ENCODE measurements around the gene EPDR1. TPM values are rescaled to one million over a fixed set of nuclear protein-coding genes. Genes with fewer than 3 reads are reported as not detected.

EPDR1 gene
- total and polyA plus RNA-seq, 2 experiments from 2014 or later, result 4.4 to 13.8 TPM

DNA sequence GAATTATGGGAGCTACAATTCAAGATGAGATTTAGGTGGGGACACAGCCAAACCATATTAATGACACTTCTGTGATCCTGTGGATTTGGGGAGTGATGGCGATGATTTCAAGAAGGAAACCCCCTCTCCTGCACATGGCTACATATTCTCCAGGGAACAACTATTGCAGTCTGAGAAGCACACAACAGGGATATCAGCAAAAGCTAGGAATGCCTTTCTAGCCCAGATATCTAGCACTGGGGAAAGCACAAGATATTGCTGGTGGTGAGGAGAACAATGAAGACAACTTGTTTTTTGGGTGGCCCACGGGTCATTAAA lies 24.3 kb downstream of the EPDR1 start (continued):
- TF ChIP-seq, protein P1, sequence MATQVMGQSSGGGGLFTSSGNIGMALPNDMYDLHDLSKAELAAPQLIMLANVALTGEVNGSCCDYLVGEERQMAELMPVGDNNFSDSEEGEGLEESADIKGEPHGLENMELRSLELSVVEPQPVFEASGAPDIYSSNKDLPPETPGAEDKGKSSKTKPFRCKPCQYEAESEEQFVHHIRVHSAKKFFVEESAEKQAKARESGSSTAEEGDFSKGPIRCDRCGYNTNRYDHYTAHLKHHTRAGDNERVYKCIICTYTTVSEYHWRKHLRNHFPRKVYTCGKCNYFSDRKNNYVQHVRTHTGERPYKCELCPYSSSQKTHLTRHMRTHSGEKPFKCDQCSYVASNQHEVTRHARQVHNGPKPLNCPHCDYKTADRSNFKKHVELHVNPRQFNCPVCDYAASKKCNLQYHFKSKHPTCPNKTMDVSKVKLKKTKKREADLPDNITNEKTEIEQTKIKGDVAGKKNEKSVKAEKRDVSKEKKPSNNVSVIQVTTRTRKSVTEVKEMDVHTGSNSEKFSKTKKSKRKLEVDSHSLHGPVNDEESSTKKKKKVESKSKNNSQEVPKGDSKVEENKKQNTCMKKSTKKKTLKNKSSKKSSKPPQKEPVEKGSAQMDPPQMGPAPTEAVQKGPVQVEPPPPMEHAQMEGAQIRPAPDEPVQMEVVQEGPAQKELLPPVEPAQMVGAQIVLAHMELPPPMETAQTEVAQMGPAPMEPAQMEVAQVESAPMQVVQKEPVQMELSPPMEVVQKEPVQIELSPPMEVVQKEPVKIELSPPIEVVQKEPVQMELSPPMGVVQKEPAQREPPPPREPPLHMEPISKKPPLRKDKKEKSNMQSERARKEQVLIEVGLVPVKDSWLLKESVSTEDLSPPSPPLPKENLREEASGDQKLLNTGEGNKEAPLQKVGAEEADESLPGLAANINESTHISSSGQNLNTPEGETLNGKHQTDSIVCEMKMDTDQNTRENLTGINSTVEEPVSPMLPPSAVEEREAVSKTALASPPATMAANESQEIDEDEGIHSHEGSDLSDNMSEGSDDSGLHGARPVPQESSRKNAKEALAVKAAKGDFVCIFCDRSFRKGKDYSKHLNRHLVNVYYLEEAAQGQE (IDR thresholded peaks at IDR 0.05; ENCODE audit: unreplicated experiment), result no peak
- no peak for TF ChIP-seq STAT1 (IDR thresholded peaks at IDR 0.05; ENCODE audit: unreplicated experiment)
- TF ChIP-seq, protein P2, sequence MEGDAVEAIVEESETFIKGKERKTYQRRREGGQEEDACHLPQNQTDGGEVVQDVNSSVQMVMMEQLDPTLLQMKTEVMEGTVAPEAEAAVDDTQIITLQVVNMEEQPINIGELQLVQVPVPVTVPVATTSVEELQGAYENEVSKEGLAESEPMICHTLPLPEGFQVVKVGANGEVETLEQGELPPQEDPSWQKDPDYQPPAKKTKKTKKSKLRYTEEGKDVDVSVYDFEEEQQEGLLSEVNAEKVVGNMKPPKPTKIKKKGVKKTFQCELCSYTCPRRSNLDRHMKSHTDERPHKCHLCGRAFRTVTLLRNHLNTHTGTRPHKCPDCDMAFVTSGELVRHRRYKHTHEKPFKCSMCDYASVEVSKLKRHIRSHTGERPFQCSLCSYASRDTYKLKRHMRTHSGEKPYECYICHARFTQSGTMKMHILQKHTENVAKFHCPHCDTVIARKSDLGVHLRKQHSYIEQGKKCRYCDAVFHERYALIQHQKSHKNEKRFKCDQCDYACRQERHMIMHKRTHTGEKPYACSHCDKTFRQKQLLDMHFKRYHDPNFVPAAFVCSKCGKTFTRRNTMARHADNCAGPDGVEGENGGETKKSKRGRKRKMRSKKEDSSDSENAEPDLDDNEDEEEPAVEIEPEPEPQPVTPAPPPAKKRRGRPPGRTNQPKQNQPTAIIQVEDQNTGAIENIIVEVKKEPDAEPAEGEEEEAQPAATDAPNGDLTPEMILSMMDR (conservative IDR thresholded peaks at IDR 0.05; ENCODE audit: low read depth in 2 of 2), result no peak
- TF ChIP-seq EZH2 (IDR thresholded peaks at IDR 0.05; ENCODE audit: low read depth, unreplicated experiment), result no peak
- no peak for TF ChIP-seq ZNF331 (CRISPR knock-in tag; IDR thresholded peaks at IDR 0.05; ENCODE audit: low read depth)
- no peak for TF ChIP-seq CREB1 (CRISPR knock-in tag; IDR thresholded peaks at IDR 0.05; ENCODE audit: low read depth)
- no peak for TF ChIP-seq NANOG (IDR thresholded peaks at IDR 0.05; ENCODE audit: borderline replicate concordance)
- no peak for TF ChIP-seq POLR2AphosphoS5 (IDR thresholded peaks at IDR 0.05; ENCODE audit: low read depth)
- no peak for TF ChIP-seq ZNF114 (CRISPR knock-in tag; IDR thresholded peaks at IDR 0.05)

DNA sequence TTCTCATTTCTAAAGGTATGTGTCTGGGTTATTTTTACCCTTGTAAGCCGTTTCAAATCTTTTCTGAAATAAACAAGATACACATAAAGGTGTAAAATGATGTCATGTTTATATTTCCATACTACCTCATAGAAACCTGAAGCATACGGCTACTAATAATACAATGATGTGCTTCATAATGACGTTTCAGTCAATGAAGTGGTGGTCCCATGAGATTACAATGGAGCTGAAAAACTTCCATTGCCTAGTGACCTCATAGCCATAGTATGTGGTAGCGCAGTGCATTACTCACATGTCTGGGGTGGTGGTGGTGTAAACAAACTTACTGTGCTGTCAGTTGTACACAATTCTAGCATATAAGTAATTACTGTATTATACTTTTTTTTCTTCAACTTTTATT lies 24.9 kb downstream of the EPDR1 start:
- no peak overlapping the region for H3K4me3 Mint-ChIP-seq
- Histone ChIP-seq H3K4me1 (ENCODE audit: insufficient read depth) (peaks cover 5% of the 10 kb centered on the region; the same call in 1 of the 2 replicates), H3K79me2 (replicated peaks; ENCODE audit: insufficient read depth) (no peaks in the 10 kb centered on the region), H4K20me1 (replicated peaks; ENCODE audit: insufficient read depth) (no peaks in the 10 kb centered on the region), H3K27ac (ENCODE audit: low read depth) (no peak overlapping the region), H3F3A (replicated peaks; ENCODE audit: low read depth) (no peaks in the 10 kb centered on the region), H3K27me3 (ENCODE audit: insufficient read depth) (no peaks in the 10 kb centered on the region), H3K4me3 (no peak overlapping the region), H3K36me3 (ENCODE audit: insufficient read depth) (no peaks in the 10 kb centered on the region), H3K9me2 (ENCODE audit: insufficient read depth) (no peaks in the 10 kb centered on the region), H2AFZ (no peak overlapping the region), H3K4me2 (no peak overlapping the region)
- no peaks in the 10 kb centered on the region for H3K27me3 Mint-ChIP-seq (ENCODE audit: insufficient read depth, low read depth, poor library complexity)
- H3K36me3 Mint-ChIP-seq (ENCODE audit: low read depth), result no peaks in the 10 kb centered on the region
- peaks cover 7% of the 10 kb centered on the region; the same call in 2 of the 3 replicates for H3K4me1 Mint-ChIP-seq
- H3K9me3 Mint-ChIP-seq, result no peaks in the 10 kb centered on the region
- ATAC-seq, result no peak
- DNase-seq (ENCODE audit: low spot score), result no peak
- H3K27ac Mint-ChIP-seq, result no peak overlapping the region
- TF ChIP-seq, protein P1 (IDR thresholded peaks at IDR 0.05; ENCODE audit: unreplicated experiment), result no peak
- no peak for TF ChIP-seq ZNF331 (CRISPR knock-in tag; IDR thresholded peaks at IDR 0.05; ENCODE audit: low read depth)
- no peak for TF ChIP-seq JUNB (IDR thresholded peaks at IDR 0.05; ENCODE audit: unreplicated experiment)
- no peak for TF ChIP-seq NANOG (IDR thresholded peaks at IDR 0.05; ENCODE audit: borderline replicate concordance)
- TF ChIP-seq EZH2 (IDR thresholded peaks at IDR 0.05; ENCODE audit: low read depth, unreplicated experiment), result no peak
- TF ChIP-seq, protein P3, sequence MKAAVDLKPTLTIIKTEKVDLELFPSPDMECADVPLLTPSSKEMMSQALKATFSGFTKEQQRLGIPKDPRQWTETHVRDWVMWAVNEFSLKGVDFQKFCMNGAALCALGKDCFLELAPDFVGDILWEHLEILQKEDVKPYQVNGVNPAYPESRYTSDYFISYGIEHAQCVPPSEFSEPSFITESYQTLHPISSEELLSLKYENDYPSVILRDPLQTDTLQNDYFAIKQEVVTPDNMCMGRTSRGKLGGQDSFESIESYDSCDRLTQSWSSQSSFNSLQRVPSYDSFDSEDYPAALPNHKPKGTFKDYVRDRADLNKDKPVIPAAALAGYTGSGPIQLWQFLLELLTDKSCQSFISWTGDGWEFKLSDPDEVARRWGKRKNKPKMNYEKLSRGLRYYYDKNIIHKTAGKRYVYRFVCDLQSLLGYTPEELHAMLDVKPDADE (IDR thresholded peaks at IDR 0.05), result no peak
- TF ChIP-seq POLR2AphosphoS5 (IDR thresholded peaks at IDR 0.05; ENCODE audit: low read depth), result no peak
- no peak for TF ChIP-seq CREB1 (CRISPR knock-in tag; IDR thresholded peaks at IDR 0.05; ENCODE audit: low read depth)
- no peak for TF ChIP-seq STAT1 (IDR thresholded peaks at IDR 0.05; ENCODE audit: unreplicated experiment)
- no peak for TF ChIP-seq EZH2phosphoT487 (IDR thresholded peaks at IDR 0.05; ENCODE audit: unreplicated experiment)
- no peak for TF ChIP-seq ZNF114 (CRISPR knock-in tag; IDR thresholded peaks at IDR 0.05)
